ENCODE data around the gene CHTF18. TPM values are rescaled to one million over a fixed set of nuclear protein-coding genes. Genes with fewer than 3 reads are reported as not detected.

Gene CHTF18
- total and polyA plus RNA-seq, 10 of the 15 experiments (the other 5 are each of a cell fraction or from before 2014, with no cell fraction given): 1.6 to 87.8 (median 19.4) TPM

GRCh38 chr16:740764-741505 lies 47.5 kb upstream of the CHTF18 start, which contains the start of gene CIAO3 (continued):
- TF ChIP-seq GATAD2B (conservative IDR thresholded peaks at IDR 0.05; ENCODE audit: low read depth) (peak; percentile 95), WRNIP1 (IDR thresholded peaks at IDR 0.05; ENCODE audit: borderline replicate concordance, low read depth, low read length) (no peak), ATF7 (IDR thresholded peaks at IDR 0.05; ENCODE audit: low read depth) (peak; percentile 81; the same call in 1 of the 2 replicates), CBFB (IDR thresholded peaks at IDR 0.05; ENCODE audit: low read depth) (no peak), E4F1 (IDR thresholded peaks at IDR 0.05; ENCODE audit: borderline replicate concordance, partially characterized antibody) (peak; percentile 100), TARDBP (IDR thresholded peaks at IDR 0.05; ENCODE audit: borderline replicate concordance) (peak; percentile 75; the same call in 1 of the 2 replicates), MTA2 (IDR thresholded peaks at IDR 0.05; ENCODE audit: low read depth) (no peak), REST (IDR thresholded peaks at IDR 0.05; ENCODE audit: low read depth, low read length) (no peak), BCLAF1 (IDR thresholded peaks at IDR 0.05) (no peak), NFXL1 (IDR thresholded peaks at IDR 0.05; ENCODE audit: borderline replicate concordance) (no peak), IRF4 (IDR thresholded peaks at IDR 0.05; ENCODE audit: low read depth, low read length) (no peak), HDGF (IDR thresholded peaks at IDR 0.05) (no peak), ZNF592 (IDR thresholded peaks at IDR 0.05) (peak; percentile 100)

All from GM12878 (cell line).